Activated naive CD4-positive, alpha-beta T cell treated with Interleukin-2 at 50 U/mL for 16 hours (primary cell): ENCODE measurements around the gene NDUFA3.

Experiments used
- DNase-seq: peaks from one replicate; pipeline ENCODE4 v3.0.0-alpha.2; 2020

NDUFA3 gene

GRCh38 chr19:54108496-54108895 lies 5.8 kb downstream of the NDUFA3 start:
- DNase-seq: no peak

GRCh38 chr19:54109651-54110050 lies 7.0 kb downstream of the NDUFA3 start:
- DNase-seq: no peak

- DNase-seq: peak; percentile 38
These were observed 11.9 kb downstream of the NDUFA3 start for GRCh38 chr19:54114340-54115108.

- DNase-seq: peak; percentile 96
These were observed 12.7 kb downstream of the NDUFA3 start, which contains the start of the genes PRPF31 and TFPT for GRCh38 chr19:54115109-54116063. PRPF31 (plus strand) TSS chr19:54115754; CDS start chr19:54118279, 2,525 bp downstream. TFPT (minus strand) TSS chr19:54115657; CDS start chr19:54115269, 388 bp downstream.

GRCh38 chr19:54121259-54121658 lies 18.6 kb downstream of the NDUFA3 start:
- DNase-seq: no peak

GRCh38 chr19:54123682-54124081 lies 21.0 kb downstream of the NDUFA3 start:
- no peak for DNase-seq

- no peak for DNase-seq
These were observed 21.7 kb downstream of the NDUFA3 start for GRCh38 chr19:54124393-54124792.

GRCh38 chr19:54125713-54126112 lies 23.1 kb downstream of the NDUFA3 start:
- no peak for DNase-seq

GRCh38 chr19:54127688-54128440 lies 25.2 kb downstream of the NDUFA3 start:
- DNase-seq: no peak

GRCh38 chr19:54128441-54128725 lies 25.7 kb downstream of the NDUFA3 start:
- no peak for DNase-seq

- DNase-seq: no peak
These were observed 26.4 kb downstream of the NDUFA3 start for GRCh38 chr19:54128796-54129616.

- DNase-seq: no peak
These were observed 27.0 kb downstream of the NDUFA3 start for GRCh38 chr19:54129617-54129996.

GRCh38 chr19:54133312-54133956 lies 30.8 kb downstream of the NDUFA3 start:
- no peak for DNase-seq

- no peak for DNase-seq
These were observed 31.4 kb downstream of the NDUFA3 start for GRCh38 chr19:54133957-54134590.

- DNase-seq: no peak
These were observed 33.6 kb downstream of the NDUFA3 start for GRCh38 chr19:54136086-54136863.

GRCh38 chr19:54136864-54137698 lies 34.4 kb downstream of the NDUFA3 start:
- peak; percentile 99 for DNase-seq

- peak; percentile 39 for DNase-seq
These were observed 35.2 kb downstream of the NDUFA3 start, which contains the start of gene CNOT3 for GRCh38 chr19:54137699-54138488. CNOT3 (plus strand) TSS chr19:54137762; CDS start chr19:54142979, 5,217 bp downstream.
